HG03159 (cell line): ENCODE data around the gene ARHGAP33.
"Not testable (repeated sequence)": the region's sequence is repeated elsewhere in the genome, so short reads cannot be mapped to it uniquely, and the experiment has no call there.

Experiments used
- ATAC-seq: cut with Tn5 transposase; IDR thresholded peaks from one replicate; pipeline ENCODE4 v1.9.1; 2021; ENCODE audit warnings: mild to moderate bottlenecking, moderate library complexity; ENCODE audit not compliant: unreplicated experiment

The ARHGAP33 gene

DNA sequence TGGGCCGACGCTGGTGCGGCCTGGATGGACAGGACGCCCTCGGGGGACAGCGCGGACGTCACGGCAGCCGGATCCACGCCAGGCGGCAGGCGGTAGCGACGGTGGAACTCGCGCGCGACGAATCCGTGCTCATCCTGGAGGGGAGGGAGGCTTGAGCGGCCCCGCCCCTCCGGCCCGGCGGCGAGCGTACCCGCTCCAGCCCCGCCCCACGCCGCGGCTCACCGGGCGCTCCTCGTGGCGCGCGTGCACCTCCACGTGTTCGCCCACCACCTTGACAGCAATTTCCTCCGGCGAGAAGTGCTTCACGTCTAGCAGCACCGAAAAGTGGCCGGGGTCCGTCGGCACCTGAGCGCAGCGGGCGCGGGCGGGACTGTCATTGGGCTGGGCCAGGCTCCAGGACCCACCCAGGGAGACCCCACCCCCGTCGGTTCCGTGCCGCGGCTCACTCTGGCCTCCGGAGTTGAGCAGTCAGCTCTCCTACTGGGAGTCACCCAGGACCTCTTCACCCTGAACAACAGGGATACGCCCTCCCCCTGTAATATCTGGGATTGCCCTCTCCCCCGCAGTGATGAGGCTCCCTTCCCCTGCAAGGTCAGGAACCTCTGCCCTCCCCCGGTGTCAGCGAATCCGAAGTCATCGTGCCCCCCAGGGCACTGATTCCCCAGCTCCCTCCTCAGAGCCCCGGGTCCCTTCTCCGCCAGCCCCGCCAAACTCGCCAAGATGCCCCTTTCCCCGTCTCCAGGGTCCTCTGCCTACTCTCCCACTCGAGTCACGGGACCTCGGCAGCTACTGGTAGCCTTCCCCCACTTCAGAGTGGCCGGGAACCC is 19.6 kb upstream of the ARHGAP33 start:
- no peak for ATAC-seq

GRCh38 chr19:35756377-35757230 is 18.8 kb upstream of the ARHGAP33 start, which contains the start of gene HSPB6:
TSS of gene HSPB6 (minus strand) at chr19:35757029. CDS start at chr19:35757008, 21 bp downstream.
- no peak for ATAC-seq

DNA sequence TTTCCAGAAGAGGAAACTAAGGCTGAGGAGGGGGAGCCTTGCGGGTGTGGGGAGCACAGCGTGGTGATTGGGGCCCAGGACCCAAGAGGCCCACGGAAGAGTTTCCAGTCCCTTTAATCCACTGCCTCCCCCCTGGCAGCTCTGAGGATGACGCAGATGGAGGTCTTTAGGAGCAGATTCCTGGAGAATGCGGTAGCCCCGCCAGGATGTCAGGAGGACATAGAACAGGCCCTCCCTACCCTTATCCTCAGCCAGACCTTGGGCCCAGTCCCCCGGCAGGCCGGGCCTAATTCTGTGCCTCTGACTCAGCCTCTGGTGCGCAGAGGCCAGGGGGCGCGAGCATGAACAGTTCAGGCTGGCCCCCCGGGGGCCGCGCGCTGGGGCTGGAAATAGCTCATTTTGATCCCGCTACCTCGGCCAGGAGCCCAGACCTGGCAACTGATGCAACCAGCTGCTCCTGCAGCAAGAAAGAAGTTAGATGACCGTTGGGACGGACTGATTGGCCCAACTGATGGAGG is 18.1 kb upstream of the ARHGAP33 start:
- ATAC-seq = no peak

DNA sequence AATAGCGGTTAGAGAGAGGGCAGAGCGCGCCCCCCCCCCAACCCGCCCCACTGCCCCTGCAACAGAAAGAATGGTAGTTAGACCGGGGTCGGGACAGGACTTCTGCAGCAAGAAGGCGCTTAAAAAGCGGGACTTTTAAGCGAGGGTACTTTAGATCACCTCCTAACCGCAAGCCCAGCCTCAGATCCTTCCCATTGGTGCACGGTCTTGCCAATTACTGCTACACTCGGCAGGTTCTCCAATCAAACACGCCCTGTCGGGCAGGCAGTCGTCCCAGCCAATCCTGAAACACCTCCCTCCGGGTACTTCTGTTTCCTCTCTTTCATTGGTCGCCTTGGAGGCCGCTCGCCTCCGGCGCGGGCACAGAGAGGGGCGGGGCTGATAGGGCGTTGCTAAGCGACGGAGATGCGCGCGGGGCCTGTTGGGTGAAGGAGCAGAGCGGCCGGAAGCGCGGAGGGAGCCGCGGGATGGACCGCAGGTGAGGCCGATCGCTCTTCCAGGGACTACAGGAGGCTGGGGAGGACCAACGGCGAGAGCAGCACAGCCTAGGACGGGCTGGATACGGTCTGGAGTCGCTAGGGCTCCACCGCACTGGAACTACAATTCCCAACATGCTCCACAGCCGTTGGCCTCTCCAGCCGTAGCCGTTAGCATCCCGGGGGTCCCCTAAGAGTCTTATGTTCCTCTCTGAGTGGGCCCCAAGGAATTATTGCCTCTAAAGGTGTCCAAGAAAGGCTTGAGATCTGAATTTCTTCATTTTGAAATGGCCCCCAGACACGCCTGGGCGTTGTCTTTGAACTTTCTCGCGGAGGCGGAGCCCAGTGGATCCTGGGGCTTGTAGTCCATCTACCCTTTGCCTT is 17.4 kb upstream of the ARHGAP33 start, which contains the start of gene PROSER3:
Gene PROSER3, plus strand, starts transcription at position 428 of the 860 bp plus-strand sequence. Its CDS starts 40 bp downstream, at position 468.
- ATAC-seq = peak; percentile 93

DNA sequence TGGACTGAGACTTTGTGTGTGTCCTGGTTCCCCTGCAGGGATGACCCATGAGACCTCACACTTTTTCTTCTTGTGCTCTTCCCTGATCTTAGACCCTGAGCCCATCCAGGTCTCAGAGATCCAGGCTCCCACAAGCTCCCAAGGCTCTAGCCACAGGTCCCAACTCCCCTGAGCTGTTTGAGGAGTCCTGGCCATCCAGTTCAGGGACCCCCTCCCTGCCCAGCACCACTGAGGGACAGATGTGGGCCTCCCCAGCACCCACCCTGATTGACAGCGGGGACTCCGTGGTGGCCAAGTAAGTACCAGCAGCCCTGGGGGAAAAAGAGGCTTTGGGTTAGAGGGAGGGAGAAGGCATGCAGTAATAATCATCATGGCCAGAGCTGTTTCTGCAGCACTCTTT is 15.7 kb upstream of the ARHGAP33 start:
- ATAC-seq = no peak

- no peak for ATAC-seq
These were observed 14.5 kb upstream of the ARHGAP33 start for GRCh38 chr19:35760711-35761349.

DNA sequence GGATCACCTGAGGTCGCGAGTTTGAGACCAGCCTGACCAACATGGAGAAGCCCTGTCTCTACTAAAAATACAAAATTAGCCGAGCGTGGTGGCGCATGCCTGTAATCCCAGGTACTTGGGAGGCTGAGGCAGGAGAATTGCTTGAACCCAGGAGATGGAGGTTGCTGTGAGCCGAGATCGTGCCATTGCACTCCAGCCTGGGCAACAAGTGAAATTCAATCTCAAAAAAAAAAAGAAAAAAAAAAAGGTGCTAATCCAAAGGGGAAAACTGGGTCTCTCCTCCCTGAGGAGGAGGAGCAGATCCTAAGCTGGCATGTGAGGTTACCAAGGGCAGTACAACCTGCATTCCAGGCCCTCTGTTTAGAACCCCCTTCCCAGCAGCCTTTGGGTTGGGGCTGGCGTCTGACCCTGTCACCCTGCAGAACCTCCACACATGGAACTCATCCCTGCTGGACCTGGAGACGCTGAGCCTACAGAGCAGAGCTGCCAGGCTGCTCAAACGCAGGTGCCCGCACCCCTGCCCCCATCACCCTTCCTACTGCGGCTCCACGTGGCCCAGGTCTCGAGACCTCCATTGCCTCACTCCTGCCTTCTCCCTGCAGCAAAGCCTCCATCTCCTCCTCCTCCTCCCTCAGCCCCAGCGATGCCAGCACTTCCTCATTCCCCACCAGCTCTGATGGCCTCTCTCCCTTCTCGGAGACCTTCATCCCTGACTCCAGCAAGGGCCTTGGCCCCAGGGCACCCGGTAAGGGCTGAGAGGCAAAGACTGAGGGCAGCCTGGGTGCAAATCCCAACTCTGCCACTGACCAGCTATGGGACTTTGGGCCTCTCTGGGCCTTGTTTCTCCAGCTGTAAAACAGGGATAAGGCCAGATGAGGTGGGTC is 10.7 kb upstream of the ARHGAP33 start:
- ATAC-seq = no peak

- no peak for ATAC-seq
These were observed 8.7 kb upstream of the ARHGAP33 start for GRCh38 chr19:35766571-35767104.

DNA sequence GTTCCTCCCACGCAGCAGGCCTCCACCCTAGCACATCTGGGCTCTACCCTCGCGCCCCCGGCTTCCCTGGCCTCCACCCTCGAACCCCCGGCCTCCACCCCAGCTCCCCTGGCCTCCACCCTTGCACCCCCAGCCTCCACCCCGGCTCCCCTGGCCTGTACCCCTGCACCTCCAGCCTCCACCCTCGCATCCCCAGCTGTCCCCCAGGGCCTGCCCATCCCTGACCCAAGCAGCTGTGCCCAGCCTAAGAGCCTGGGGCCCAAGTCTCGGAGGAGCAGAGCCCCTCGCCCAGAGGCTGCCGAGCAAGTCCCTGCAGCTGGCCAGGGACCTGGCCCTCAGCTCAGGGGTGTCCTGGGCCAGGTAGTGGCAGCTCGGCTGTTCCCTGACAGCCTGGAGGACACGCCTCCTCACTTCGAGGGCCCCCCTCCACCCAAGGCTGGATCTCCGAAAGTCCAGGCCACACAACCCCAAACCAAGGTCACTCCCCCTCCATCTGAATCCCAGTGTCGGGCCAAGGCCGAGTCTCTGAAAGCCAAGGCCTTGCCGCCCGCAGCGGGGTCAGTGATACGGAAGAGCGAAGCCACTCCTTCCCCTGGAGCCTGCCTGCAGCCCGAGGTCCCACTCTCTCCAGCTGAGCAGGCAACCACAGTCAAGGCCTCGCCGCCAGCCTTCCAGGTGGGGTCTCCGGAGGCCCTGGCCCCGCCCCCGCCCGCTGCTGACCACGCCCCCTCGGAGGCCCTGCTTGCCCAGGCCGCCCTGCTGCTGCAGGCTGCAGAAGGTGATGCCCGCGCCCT is 7.9 kb upstream of the ARHGAP33 start:
- ATAC-seq = no peak

DNA sequence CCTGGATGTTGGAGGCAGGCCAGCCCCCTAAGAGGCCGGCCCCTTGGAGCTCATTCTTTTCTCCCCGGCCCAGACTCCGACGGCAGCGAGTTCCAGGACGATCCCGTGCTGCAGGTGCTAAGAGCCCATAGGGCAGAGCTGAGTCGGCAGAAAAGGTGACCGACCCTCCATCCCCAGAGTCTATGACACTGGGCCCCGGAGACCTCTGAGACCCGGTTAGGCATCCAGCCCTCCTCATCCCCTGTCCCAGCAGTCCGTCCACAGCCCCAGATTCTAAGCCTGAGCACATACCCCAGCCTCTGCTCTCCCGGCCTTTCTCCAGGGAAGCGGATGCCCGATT is 7.3 kb upstream of the ARHGAP33 start:
- ATAC-seq = no peak

GRCh38 chr19:35772362-35772761 is 3.0 kb upstream of the ARHGAP33 start:
- not testable (repeated sequence) for ATAC-seq

GRCh38 chr19:35773020-35773806 is 2.2 kb upstream of the ARHGAP33 start:
- no peak for ATAC-seq

DNA sequence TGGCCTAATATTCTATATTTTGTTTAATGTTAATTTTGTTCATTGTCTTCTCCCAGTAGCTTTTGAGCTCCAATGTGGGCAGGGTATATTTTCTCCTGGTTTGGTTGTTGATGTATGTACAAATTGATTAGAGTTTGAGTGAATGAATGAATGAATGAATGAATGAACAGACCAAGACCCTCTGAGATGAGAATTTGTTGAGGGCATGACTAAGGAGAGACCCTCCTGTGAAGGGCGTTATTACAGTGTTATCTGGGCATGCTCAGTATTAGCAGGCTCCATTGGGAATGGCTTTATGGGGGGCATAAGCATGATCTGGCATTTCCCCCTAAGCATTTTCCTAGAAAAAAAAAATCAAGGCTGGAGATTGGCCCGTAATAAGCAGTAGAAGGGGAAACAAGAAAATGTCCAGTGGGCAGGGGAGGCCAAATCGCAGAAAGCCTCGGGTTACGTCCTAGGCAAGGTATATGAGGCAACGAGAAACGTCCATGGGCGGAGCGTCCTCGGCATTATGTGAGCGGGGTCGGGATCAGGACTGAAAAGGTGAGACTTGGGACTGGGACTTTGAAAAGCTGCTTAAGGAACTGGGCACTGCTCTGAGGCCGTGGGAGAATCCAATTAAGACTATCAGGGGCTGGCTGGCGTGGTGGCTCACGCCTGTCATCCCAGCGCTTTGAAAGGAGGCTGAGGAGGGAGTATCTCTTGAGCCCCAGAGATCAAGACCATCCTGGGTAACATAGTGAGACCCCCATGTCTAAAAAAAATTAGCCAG is 904 bp upstream of the ARHGAP33 start:
- ATAC-seq = no peak

- no peak for ATAC-seq
These were observed 392 bp upstream of the ARHGAP33 start for GRCh38 chr19:35775046-35775297.

DNA sequence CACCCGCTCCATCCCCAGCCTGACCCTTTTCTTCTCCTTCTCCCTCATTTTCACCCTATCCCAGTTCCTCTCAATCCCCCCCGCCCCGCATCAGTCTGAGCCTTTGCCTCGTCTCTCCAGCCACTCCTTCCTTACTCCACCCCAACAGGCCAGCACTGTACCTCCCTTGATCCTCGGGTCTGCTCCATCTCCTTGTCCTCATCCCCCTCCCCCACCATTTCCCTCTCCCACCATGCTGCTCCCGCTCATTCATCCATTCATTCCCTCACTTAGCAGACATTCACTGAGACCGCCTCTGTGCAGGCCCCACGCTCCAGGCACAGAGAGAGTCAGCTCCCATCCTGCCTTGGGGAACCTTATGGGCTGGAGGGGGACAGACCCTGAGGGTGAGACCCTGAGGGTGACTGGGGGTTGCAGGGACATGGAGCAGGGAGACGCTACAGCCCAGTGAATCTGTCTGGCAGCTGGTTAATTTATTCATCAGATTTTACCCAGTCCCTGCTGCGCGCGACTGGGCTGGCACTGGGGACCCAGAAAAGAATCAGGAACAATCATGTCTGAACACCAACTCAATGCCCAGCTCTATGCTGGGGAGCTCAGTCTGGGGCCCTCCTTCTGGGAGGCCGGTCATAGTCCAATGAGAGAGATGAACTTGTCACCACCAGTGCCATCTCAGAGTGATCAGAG is 881 bp downstream of the ARHGAP33 start:
- ATAC-seq = no peak

- ATAC-seq = no peak
These were observed 1.9 kb downstream of the ARHGAP33 start for GRCh38 chr19:35777086-35777841.
